Uterus (tissue), 2 donors: ENCODE results near the gene PTPRN2.

ENCODE experiments used
- POLR2A ChIP-seq, 2 donors: fragments of 450-650 bp; IDR thresholded peaks; one replicate each; pipeline ENCODE4 v1.6.1; 2016; ENCODE audit warnings: antibody characterized with exemption in 2 of 2, mild to moderate bottlenecking in 1 of 2, moderate library complexity in 1 of 2
- TF ChIP-seq, protein P1 (sequence below), 4 experiments: fragments of 200-600 bp in 2 of 4; fragments of 450-650 bp in 2 of 4; sonication (generic) in 2 of 4; IDR thresholded peaks; one replicate each; pipeline ENCODE4 v1.5.1; 2016 to 2019; ENCODE audit warnings: antibody characterized with exemption in 4 of 4, mild to moderate bottlenecking in 2 of 4, moderate library complexity in 1 of 4

DNA sequence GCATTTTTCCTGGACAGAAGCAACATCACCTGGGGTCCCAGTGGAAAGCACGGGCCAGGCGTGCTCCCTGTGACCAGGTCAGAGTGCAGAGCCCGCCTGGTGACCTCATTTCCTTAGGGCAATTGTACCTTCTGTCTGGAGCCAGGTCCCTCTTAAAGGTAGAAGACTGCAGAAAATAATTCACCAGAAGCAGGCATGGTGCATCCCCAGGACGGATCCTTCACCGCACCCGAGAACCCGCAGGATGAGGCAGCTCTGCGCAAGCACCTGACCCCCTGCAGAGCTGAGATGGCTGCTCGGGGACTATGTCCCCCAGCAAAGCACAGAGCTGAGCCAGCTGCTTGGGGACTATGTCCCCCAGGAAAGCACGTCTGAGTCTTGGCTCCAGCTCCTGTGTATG is 557.6 kb downstream of the PTPRN2 start:
- TF ChIP-seq, protein P1, sequence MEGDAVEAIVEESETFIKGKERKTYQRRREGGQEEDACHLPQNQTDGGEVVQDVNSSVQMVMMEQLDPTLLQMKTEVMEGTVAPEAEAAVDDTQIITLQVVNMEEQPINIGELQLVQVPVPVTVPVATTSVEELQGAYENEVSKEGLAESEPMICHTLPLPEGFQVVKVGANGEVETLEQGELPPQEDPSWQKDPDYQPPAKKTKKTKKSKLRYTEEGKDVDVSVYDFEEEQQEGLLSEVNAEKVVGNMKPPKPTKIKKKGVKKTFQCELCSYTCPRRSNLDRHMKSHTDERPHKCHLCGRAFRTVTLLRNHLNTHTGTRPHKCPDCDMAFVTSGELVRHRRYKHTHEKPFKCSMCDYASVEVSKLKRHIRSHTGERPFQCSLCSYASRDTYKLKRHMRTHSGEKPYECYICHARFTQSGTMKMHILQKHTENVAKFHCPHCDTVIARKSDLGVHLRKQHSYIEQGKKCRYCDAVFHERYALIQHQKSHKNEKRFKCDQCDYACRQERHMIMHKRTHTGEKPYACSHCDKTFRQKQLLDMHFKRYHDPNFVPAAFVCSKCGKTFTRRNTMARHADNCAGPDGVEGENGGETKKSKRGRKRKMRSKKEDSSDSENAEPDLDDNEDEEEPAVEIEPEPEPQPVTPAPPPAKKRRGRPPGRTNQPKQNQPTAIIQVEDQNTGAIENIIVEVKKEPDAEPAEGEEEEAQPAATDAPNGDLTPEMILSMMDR (IDR thresholded peaks at IDR 0.05) = no peak
- no peak for TF ChIP-seq POLR2A (IDR thresholded peaks at IDR 0.05)
